IMR-90 (cell line): ENCODE measurements around the gene SRBD1. TPM values are rescaled to one million over a fixed set of nuclear protein-coding genes. Genes with fewer than 3 reads are reported as not detected.

Source experiments
- ATAC-seq: fragments of 200-7000 bp; cut with Tn5 transposase; 2 replicates; pipeline ENCODE4 v1.9.1; 2020; ENCODE audit warnings: low read depth, mild to moderate bottlenecking, moderate library complexity
- BruUV-seq: library from RNA; stranded (reverse); fragments of 400-500 nt; replicated peaks from 2 replicates; lab custom pipeline; 2021; lab: Mats Ljungman, UMichigan
- CTCF ChIA-PET: fragments of 300-600 bp; formaldehyde crosslinking; extraction: SDS; loops from one replicate; lab custom pipeline; 2021; ENCODE audit warnings: antibody characterized with exemption; lab: Yijun Ruan, JAX
- POLR2A ChIA-PET: fragments of 300-600 bp; sonication (Branson Sonifier 250); formaldehyde crosslinking; loops from one replicate; lab custom pipeline; 2022; ENCODE audit warnings: antibody characterized with exemption; ENCODE audit not compliant: unreplicated experiment; lab: Charles Lee
- DNase-seq: peaks from one replicate; pipeline ENCODE4 v3.0.0; 2013
- H2AFZ ChIP-seq: replicated peaks from 2 replicates; pipeline ENCODE3; 2013; ENCODE audit warnings: low read length, mild to moderate bottlenecking; ENCODE audit not compliant: poor library complexity
- H2AK5ac ChIP-seq: 2 replicates; pipeline ENCODE4 v1.6.1; 2013; ENCODE audit warnings: low read depth, low read length, inconsistent platforms
- H2AK9ac ChIP-seq: replicated peaks from 2 replicates; pipeline ENCODE3; 2013; ENCODE audit warnings: mild to moderate bottlenecking, low read depth, low read length, moderate library complexity; ENCODE audit not compliant: poor library complexity
- H2BK120ac ChIP-seq: 2 replicates; pipeline ENCODE4 v1.6.1; 2013; ENCODE audit warnings: low read depth, low read length, inconsistent platforms
- H2BK15ac ChIP-seq: 3 replicates; pipeline ENCODE4 v1.6.1; 2013; ENCODE audit warnings: low read depth, low read length, inconsistent platforms
- H2BK20ac ChIP-seq: 2 replicates; pipeline ENCODE4 v1.6.1; 2013; ENCODE audit warnings: low read depth, mild to moderate bottlenecking, inconsistent platforms, low read length, moderate library complexity
- H2BK5ac ChIP-seq: 2 replicates; pipeline ENCODE4 v1.6.1; 2013; ENCODE audit warnings: mild to moderate bottlenecking, low read depth, low read length, inconsistent platforms; ENCODE audit not compliant: poor library complexity, severe bottlenecking
- H3K14ac ChIP-seq: replicated peaks from 2 replicates; pipeline ENCODE4 v1.6.1; 2013; ENCODE audit warnings: low read depth, low read length, inconsistent platforms
- H3K18ac ChIP-seq: 2 replicates; pipeline ENCODE4 v1.6.1; 2013; ENCODE audit warnings: low read depth, low read length, control low read depth
- H3K23ac ChIP-seq: 2 replicates; pipeline ENCODE4 v1.6.1; 2013; ENCODE audit warnings: low read depth, low read length, inconsistent platforms
- H3K27ac ChIP-seq: 2 replicates; pipeline ENCODE4 v1.5.1; 2013; ENCODE audit warnings: mild to moderate bottlenecking, control low read depth, low read length; ENCODE audit not compliant: insufficient read depth
- H3K27me3 ChIP-seq: 2 replicates; pipeline ENCODE4 v1.6.1; 2013; ENCODE audit warnings: low read length; ENCODE audit not compliant: control insufficient read depth, insufficient read depth
- H3K36me3 ChIP-seq: 2 replicates; pipeline ENCODE4 v1.6.1; 2013; ENCODE audit warnings: low read length, mixed read lengths; ENCODE audit not compliant: control insufficient read depth, insufficient read depth
- H3K4ac ChIP-seq: 2 replicates; pipeline ENCODE4 v1.6.1; 2013; ENCODE audit warnings: low read depth, low read length, inconsistent platforms
- H3K4me1 ChIP-seq: 2 replicates; pipeline ENCODE4 v1.6.1; 2013; ENCODE audit warnings: low read length, mixed read lengths; ENCODE audit not compliant: control insufficient read depth, insufficient read depth
- H3K4me2 ChIP-seq: 2 replicates; pipeline ENCODE4 v1.6.1; 2013; ENCODE audit warnings: low read depth, mild to moderate bottlenecking, control low read depth, low read length, moderate library complexity
- H3K4me3 ChIP-seq: 2 replicates; pipeline ENCODE4 v1.5.1; 2013; ENCODE audit warnings: low read depth, mild to moderate bottlenecking, control low read depth, low read length, moderate library complexity; ENCODE audit not compliant: insufficient read depth
- H3K56ac ChIP-seq: 2 replicates; pipeline ENCODE4 v1.6.1; 2013; ENCODE audit warnings: low read length, inconsistent platforms; ENCODE audit not compliant: insufficient read depth; ENCODE audit errors: extremely low read depth
- H3K79me1 ChIP-seq, 2 experiments: 2 replicates each; pipeline ENCODE4 v1.6.1; 2013; ENCODE audit warnings: low read length in 2 of 2, inconsistent platforms in 1 of 2, low read depth in 1 of 2
- H3K9ac ChIP-seq: 2 replicates; pipeline ENCODE4 v1.6.1; 2013; ENCODE audit warnings: low read depth, low read length, control low read depth
- H3K9me1 ChIP-seq: 2 replicates; pipeline ENCODE4 v1.6.1; 2013; ENCODE audit warnings: low read length, inconsistent platforms; ENCODE audit not compliant: insufficient read depth
- H3K9me3 ChIP-seq: 2 replicates; pipeline ENCODE4 v1.6.1; 2013; ENCODE audit warnings: low read length; ENCODE audit not compliant: control insufficient read depth, insufficient read depth
- H4K20me1 ChIP-seq: 2 replicates; pipeline ENCODE4 v1.6.1; 2013; ENCODE audit warnings: low read length, inconsistent platforms; ENCODE audit not compliant: insufficient read depth
- H4K5ac ChIP-seq: 2 replicates; pipeline ENCODE4 v1.6.1; 2013; ENCODE audit warnings: mild to moderate bottlenecking, low read depth, low read length, control low read depth
- H4K8ac ChIP-seq, 2 experiments: 2 replicates each; pipeline ENCODE4 v1.6.1; 2013; ENCODE audit warnings: low read depth in 2 of 2, low read length in 2 of 2, control low read depth in 1 of 2, inconsistent platforms in 1 of 2
- H4K91ac ChIP-seq: 2 replicates; pipeline ENCODE4 v1.6.1; 2013; ENCODE audit warnings: low read depth, low read length, inconsistent platforms; ENCODE audit not compliant: insufficient read depth
- BHLHE40 ChIP-seq: fragments of 150-350 bp; IDR thresholded peaks from 2 replicates; pipeline ENCODE4 v1.6.1; 2016; ENCODE audit warnings: mild to moderate bottlenecking, low read depth, low read length
- CEBPB ChIP-seq: IDR thresholded peaks from 2 replicates; pipeline ENCODE4 v1.6.1; 2012; ENCODE audit warnings: low read depth, low read length, improper control_type of control experiment
- CHD1 ChIP-seq: IDR thresholded peaks from 2 replicates; pipeline ENCODE4 v1.6.1; 2012; ENCODE audit warnings: low read depth, low read length, improper control_type of control experiment
- CTCF ChIP-seq: conservative IDR thresholded peaks from 2 replicates; pipeline ENCODE4 v1.5.1; 2012; ENCODE audit warnings: mild to moderate bottlenecking, low read depth, low read length, improper control_type of control experiment
- ELK1 ChIP-seq: fragments of 150-350 bp; IDR thresholded peaks from 2 replicates; pipeline ENCODE4 v1.6.1; 2016; ENCODE audit warnings: low read depth, mild to moderate bottlenecking, low read length, moderate library complexity, borderline replicate concordance
- FOS ChIP-seq: fragments of 150-350 bp; IDR thresholded peaks from 2 replicates; pipeline ENCODE4 v1.6.1; 2016; ENCODE audit warnings: low read depth, low read length
- MAFK ChIP-seq: IDR thresholded peaks from 2 replicates; pipeline ENCODE4 v1.6.1; 2012; ENCODE audit warnings: low read depth, low read length, improper control_type of control experiment
- MAZ ChIP-seq: IDR thresholded peaks from 2 replicates; pipeline ENCODE4 v1.6.1; 2012; ENCODE audit warnings: low read depth, mild to moderate bottlenecking, low read length, improper control_type of control experiment, moderate library complexity, borderline replicate concordance
- MXI1 ChIP-seq: IDR thresholded peaks from 2 replicates; pipeline ENCODE4 v1.6.1; 2012; ENCODE audit warnings: low read depth, mild to moderate bottlenecking, low read length, moderate library complexity, borderline replicate concordance
- NFE2L2 ChIP-seq: fragments of 150-350 bp; IDR thresholded peaks from 2 replicates; pipeline ENCODE4 v1.6.1; 2016; ENCODE audit warnings: low read depth, mild to moderate bottlenecking, low read length
- POLR2A ChIP-seq: IDR thresholded peaks from 2 replicates; pipeline ENCODE4 v1.6.1; 2012; ENCODE audit warnings: mild to moderate bottlenecking, low read depth, low read length
- RAD21 ChIP-seq: IDR thresholded peaks from 2 replicates; pipeline ENCODE4 v1.6.1; 2012; ENCODE audit warnings: low read length, improper control_type of control experiment
- RCOR1 ChIP-seq: IDR thresholded peaks from 2 replicates; pipeline ENCODE4 v1.6.1; 2012; ENCODE audit warnings: mild to moderate bottlenecking, low read length, improper control_type of control experiment; ENCODE audit not compliant: insufficient replicate concordance
- RFX5 ChIP-seq: IDR thresholded peaks from 2 replicates; pipeline ENCODE4 v1.8.0; 2012; ENCODE audit warnings: low read depth, mild to moderate bottlenecking, low read length, moderate library complexity
- SMC3 ChIP-seq: fragments of 150-350 bp; IDR thresholded peaks from 2 replicates; pipeline ENCODE4 v1.6.1; 2016; ENCODE audit warnings: low read depth, mild to moderate bottlenecking, antibody characterized with exemption, low read length, moderate library complexity
- USF2 ChIP-seq: fragments of 150-350 bp; IDR thresholded peaks from 2 replicates; pipeline ENCODE4 v1.6.1; 2017; ENCODE audit warnings: mild to moderate bottlenecking, antibody characterized with exemption, low read length, low read depth
- WGBS, 2 experiments: methylation state at CpG; one replicate each; pipeline versions ENCODE4 v1.1.5 to v1.1.7; 2013; ENCODE audit warnings: missing lambda C conversion rate in 2 of 2; ENCODE audit not compliant: insufficient read length in 1 of 2; ENCODE audit errors: extremely low coverage in 2 of 2; 5-methylcytosine and 5-hydroxymethylcytosine counted together
- dilution Hi-C: fragments of 300-500 bp; cut with HindIII; formaldehyde crosslinking; loops from one replicate; pipeline ENCODE4 v1.14.3; 2018; ENCODE audit warnings: low sequenced_read_pairs; ENCODE audit not compliant: unreplicated experiment
- in situ Hi-C: fragments of 300-500 bp; cut with MboI; formaldehyde crosslinking; loops from 3 replicates; pipeline ENCODE4 v1.14.3; 2019; ENCODE audit warnings: low sequenced_read_pairs, inconsistent platforms, mixed read lengths
- intact Hi-C: fragments of 100-400 bp; cut with micrococcal nuclease; formaldehyde crosslinking; loops from 2 replicates; pipeline ENCODE4 v1.10.0; 2022
- polyA plus RNA-seq, 3 experiments: library from polyadenylated mRNA; depleted of rRNA; stranded (reverse); fragments of >200 nt; gene quantifications; 2 replicates each; pipeline ENCODE4 v1.2.3, GENCODE V29; 2012; ENCODE audit warnings: low replicate concordance in 1 of 3
- total RNA-seq: library from RNA; depleted of rRNA; stranded (reverse); fragments of >200 nt; gene quantifications from 2 replicates; pipeline ENCODE4 v1.2.3, GENCODE V29; 2012

SRBD1 gene
- total and polyA plus RNA-seq, 2 of the 4 experiments (the other 2 are of a cell fraction): 3.5 to 14.7 TPM

GRCh38 chr2:45477546-45477945 is 133.5 kb downstream of the SRBD1 start:
- Histone ChIP-seq H3K56ac (no peak overlapping the region), H2BK20ac (no peak overlapping the region), H2BK15ac (no peak overlapping the region), H3K4ac (no peak overlapping the region), H2AK5ac (no peak overlapping the region), H3K9me3 (no peaks in the 10 kb centered on the region), H2BK120ac (no peak overlapping the region), H3K27me3 (no peaks in the 10 kb centered on the region), H3K4me3 (no peak overlapping the region), H4K5ac (no peak overlapping the region), H3K4me1 (no peaks in the 10 kb centered on the region), H3K9ac (no peak overlapping the region), H3K36me3 (no peaks in the 10 kb centered on the region), H2BK5ac (no peak overlapping the region), H3K18ac (no peak overlapping the region), H3K27ac (no peak overlapping the region), H2AK9ac (no peak overlapping the region), H4K20me1 (no peaks in the 10 kb centered on the region), H3K79me1 (no peaks in the 10 kb centered on the region), H4K91ac (no peak overlapping the region), H4K8ac (no peak overlapping the region), H3K23ac (no peak overlapping the region), H2AFZ (no peak overlapping the region), H3K4me2 (no peak overlapping the region), H3K9me1 (no peaks in the 10 kb centered on the region), H3K14ac (no peak overlapping the region)
- DNase-seq (no peak), ATAC-seq (no peak)
- POLR2A ChIA-PET: no interaction called here
- WGBS, 2 experiments: no CpG with 5 or more reads among the region's 1 CpG
- CTCF ChIA-PET: interaction anchor here (0.6 kb wide), 1 partner anchor 192 kb away, joined by 3 read pairs; no protein-coding TSS in a partner anchor
- intact Hi-C loops (no loop called here), in situ Hi-C loops (no loop called here), dilution Hi-C loops (no loop called here)
- BruUV-seq: no TSS peak
- TF ChIP-seq CTCF (no peak), RCOR1 (no peak), CHD1 (no peak), FOS (no peak), USF2 (no peak), ELK1 (no peak), NFE2L2 (no peak), SMC3 (no peak), RAD21 (no peak), POLR2A (no peak), MAFK (no peak), MXI1 (no peak), MAZ (no peak), CEBPB (no peak), RFX5 (no peak), BHLHE40 (no peak)
